Mammary epithelial cell (primary cell): ENCODE results near the gene QRFP.

ENCODE experiments used
- EZH2 ChIP-seq: IDR thresholded peaks from 2 replicates; pipeline ENCODE4 v1.6.1; 2012; ENCODE audit warnings: low read length, inconsistent platforms, borderline replicate concordance
- TF ChIP-seq, protein P1 (sequence below), 2 donors: IDR thresholded peaks in 1 of 2; conservative IDR thresholded peaks in 1 of 2; 2 replicates each; pipeline ENCODE4 v1.5.1; 2011 to 2012; ENCODE audit warnings: inconsistent platforms in 2 of 2, low read length in 2 of 2, mild to moderate bottlenecking in 2 of 2, control low read depth in 1 of 2, low read depth in 1 of 2; ENCODE audit not compliant: insufficient read depth in 1 of 2; ENCODE audit errors: extremely low read depth in 1 of 2

DNA sequence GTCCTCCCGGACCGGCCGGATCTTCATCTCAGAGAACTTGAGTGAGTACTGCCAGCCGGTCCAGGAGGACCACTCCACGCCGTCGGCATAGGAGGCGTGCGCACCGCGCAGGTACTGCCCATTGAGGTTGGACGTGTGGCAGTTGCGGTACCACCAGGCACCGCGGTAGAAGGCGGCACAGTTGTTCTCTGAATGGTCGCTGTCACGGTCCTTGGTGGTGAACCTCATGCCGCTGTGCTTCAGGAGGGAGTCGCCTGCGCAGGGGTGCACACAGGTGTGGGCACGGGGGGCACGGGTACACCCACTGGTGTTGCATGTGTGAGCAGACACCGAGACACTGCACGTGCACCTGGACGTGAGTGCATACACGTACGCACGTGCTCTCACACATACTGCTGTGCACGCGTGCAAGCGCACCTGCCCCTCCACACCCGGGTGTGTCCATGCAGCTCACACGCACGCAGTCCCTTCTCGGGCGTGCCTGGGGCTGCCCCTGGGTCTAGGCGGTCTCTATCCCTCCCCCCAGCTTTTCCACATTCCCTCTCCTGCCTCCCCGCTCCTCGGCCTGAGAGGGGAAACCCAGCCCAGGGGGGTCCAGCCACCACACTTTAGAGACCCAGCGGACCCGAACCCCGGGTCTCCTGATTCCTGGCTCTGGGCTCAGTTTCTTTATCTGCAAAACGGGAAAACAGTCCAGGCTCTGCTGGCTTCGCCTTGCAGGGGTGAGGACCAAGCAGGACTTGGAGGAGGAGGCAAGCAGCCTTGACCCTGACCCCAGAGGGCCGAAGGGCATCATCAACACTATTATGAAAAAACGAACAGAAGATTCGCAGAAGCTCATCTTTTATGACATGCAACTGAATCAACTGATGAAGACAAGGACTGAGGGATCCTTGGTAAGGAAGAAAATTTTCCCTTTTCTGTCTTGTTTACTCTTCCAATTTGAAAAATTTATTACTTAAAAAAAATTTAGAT is 7.7 kb upstream of the QRFP start:
- TF ChIP-seq, protein P1, sequence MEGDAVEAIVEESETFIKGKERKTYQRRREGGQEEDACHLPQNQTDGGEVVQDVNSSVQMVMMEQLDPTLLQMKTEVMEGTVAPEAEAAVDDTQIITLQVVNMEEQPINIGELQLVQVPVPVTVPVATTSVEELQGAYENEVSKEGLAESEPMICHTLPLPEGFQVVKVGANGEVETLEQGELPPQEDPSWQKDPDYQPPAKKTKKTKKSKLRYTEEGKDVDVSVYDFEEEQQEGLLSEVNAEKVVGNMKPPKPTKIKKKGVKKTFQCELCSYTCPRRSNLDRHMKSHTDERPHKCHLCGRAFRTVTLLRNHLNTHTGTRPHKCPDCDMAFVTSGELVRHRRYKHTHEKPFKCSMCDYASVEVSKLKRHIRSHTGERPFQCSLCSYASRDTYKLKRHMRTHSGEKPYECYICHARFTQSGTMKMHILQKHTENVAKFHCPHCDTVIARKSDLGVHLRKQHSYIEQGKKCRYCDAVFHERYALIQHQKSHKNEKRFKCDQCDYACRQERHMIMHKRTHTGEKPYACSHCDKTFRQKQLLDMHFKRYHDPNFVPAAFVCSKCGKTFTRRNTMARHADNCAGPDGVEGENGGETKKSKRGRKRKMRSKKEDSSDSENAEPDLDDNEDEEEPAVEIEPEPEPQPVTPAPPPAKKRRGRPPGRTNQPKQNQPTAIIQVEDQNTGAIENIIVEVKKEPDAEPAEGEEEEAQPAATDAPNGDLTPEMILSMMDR (conservative IDR thresholded peaks at IDR 0.05 in 1 of 2, IDR thresholded peaks at IDR 0.05 in 1 of 2; ENCODE audit: extremely low read depth in 1 of 2, insufficient read depth in 1 of 2, low read depth in 1 of 2, low read length in 2 of 2) = no peak
- no peak for TF ChIP-seq EZH2
